HL-60 (cell line): ENCODE measurements around the gene LRRC15.

Experiments used
- DNase-seq, 2 experiments: peaks; one replicate each; pipeline ENCODE4 v3.0.0-alpha.2; 2010 to 2020; ENCODE audit warnings: low read depth in 1 of 2, low spot score in 1 of 2
- H3K27ac ChIP-seq: fragments of 250-450 bp; sonication (Bioruptor Pico); replicated peaks from 2 replicates; pipeline ENCODE4 v1.5.1; 2020; ENCODE audit warnings: mild to moderate bottlenecking, moderate library complexity
- H3K27me3 ChIP-seq: fragments of 250-450 bp; sonication (Bioruptor Pico); 2 replicates; pipeline ENCODE4 v1.5.1; 2021; ENCODE audit warnings: mild to moderate bottlenecking, moderate library complexity; ENCODE audit not compliant: insufficient read depth, poor library complexity, severe bottlenecking
- H3K4me3 ChIP-seq: replicated peaks from 2 replicates; pipeline ENCODE4 v1.5.1; 2011; ENCODE audit warnings: mild to moderate bottlenecking, control low read depth, low read length; ENCODE audit not compliant: insufficient read depth
- CTCF ChIP-seq: IDR thresholded peaks from one replicate; pipeline ENCODE4 v1.5.1; 2011; ENCODE audit warnings: low read length, control low read depth, inconsistent platforms; ENCODE audit not compliant: insufficient read depth
- GABPA ChIP-seq: IDR thresholded peaks from 2 replicates; pipeline ENCODE4 v1.6.1; 2012; ENCODE audit warnings: low read depth
- POLR2AphosphoS5 ChIP-seq: IDR thresholded peaks from 2 replicates; pipeline ENCODE4 v1.6.1; 2012; ENCODE audit warnings: low read depth
- REST ChIP-seq: IDR thresholded peaks from 2 replicates; pipeline ENCODE4 v1.6.1; 2012; ENCODE audit warnings: low read depth; ENCODE audit not compliant: insufficient replicate concordance
- SPI1 ChIP-seq: IDR thresholded peaks from 2 replicates; pipeline ENCODE4 v1.6.1; 2012; ENCODE audit warnings: low read depth, mild to moderate bottlenecking, borderline replicate concordance

The LRRC15 gene

GRCh38 chr3:194357681-194358080 is 11.9 kb downstream of the LRRC15 start:
- peaks cover 3% of the 10 kb centered on the region for H3K27me3 ChIP-seq
- H3K27ac ChIP-seq, result no peak overlapping the region
- H3K4me3 ChIP-seq, result no peak overlapping the region
- DNase-seq, result no peak
- TF ChIP-seq SPI1 (no peak), CTCF (no peak), GABPA (no peak), POLR2AphosphoS5 (no peak), REST (no peak)

DNA sequence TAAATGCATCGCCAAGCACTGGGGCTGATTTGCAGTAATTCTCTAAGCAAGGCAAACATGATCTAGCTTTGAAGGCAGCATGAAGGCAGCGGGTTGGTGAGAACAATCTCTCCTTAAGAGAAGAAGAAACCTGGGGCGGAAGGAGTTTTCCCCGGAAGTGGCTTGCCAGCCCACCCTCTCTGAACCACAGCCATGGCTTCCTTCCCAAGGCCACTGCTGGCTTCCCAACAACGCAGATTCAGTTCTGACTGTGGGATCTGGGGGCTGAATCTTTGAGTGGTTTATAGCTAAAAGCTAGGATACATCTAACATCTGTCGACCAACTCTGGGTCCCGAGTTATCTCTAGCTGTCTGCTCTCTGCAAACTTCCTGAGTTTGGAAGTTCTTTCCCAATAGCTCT is 14.2 kb downstream of the LRRC15 start:
- Histone ChIP-seq H3K4me3 (no peak overlapping the region), H3K27ac (no peak overlapping the region), H3K27me3 (peaks cover 3% of the 10 kb centered on the region)
- no peak for TF ChIP-seq GABPA
- TF ChIP-seq CTCF, result no peak
- TF ChIP-seq SPI1, result no peak
- TF ChIP-seq POLR2AphosphoS5, result no peak
- TF ChIP-seq REST, result no peak
- no peak for DNase-seq

DNA sequence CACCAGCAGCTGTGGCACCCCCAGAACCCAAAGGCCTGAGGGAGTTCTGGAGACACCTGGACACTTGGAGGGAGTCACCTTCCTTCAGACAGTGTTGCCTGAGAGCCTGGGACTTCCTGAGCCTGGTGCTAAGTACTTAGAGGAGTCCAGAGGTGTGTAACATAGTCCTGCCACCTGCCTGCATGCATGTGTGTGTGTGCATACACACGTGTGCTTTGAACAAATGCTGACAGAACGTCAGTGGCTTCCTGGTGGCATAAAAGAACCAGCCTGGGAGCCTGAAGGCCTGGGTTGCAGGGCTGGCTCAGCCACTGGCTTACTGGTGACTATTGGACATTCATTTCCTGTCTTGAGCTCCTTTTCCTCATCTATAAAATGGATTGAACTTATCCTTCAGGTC is 15.2 kb downstream of the LRRC15 start:
- H3K4me3 ChIP-seq, result no peak overlapping the region
- H3K27me3 ChIP-seq, result peaks cover 3% of the 10 kb centered on the region
- no peak for DNase-seq
- no peak overlapping the region for H3K27ac ChIP-seq
- TF ChIP-seq CTCF (no peak), SPI1 (no peak), POLR2AphosphoS5 (no peak), REST (no peak), GABPA (no peak)
